Right kidney (tissue), 1 donor: ENCODE data around the gene LRIT1.

Experiments
- DNase-seq: peaks from one replicate; pipeline ENCODE4 v3.0.0-alpha.2; 2016

The LRIT1 gene

GRCh38 chr10:84214046-84214572, 27.2 kb downstream of the LRIT1 start:
- no peak for DNase-seq

- DNase-seq, result no peak
Measured at GRCh38 chr10:84213076-84213475, 28.3 kb downstream of the LRIT1 start.

- no peak for DNase-seq
Measured at GRCh38 chr10:84212014-84212413, 29.3 kb downstream of the LRIT1 start.

GRCh38 chr10:84211566-84211965, 29.8 kb downstream of the LRIT1 start:
- DNase-seq, result no peak

DNA sequence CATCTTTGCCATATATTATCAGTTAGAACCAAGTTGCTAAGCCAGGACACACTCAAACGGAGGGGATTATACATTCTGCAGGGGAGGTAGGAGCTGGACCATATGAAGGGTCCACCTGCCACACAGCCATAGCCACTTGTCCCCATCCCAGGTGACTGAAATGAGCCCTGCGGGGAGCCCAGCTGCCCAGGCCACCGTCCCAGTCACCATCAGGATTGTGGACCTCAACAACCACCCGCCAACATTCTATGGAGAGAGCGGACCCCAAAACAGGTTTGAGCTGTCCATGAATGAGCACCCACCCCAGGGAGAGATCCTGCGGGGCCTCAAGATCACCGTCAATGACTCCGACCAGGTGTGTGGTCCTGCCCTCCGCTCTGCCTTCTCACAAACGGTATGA, 33.3 kb downstream of the LRIT1 start:
- no peak for DNase-seq

DNA sequence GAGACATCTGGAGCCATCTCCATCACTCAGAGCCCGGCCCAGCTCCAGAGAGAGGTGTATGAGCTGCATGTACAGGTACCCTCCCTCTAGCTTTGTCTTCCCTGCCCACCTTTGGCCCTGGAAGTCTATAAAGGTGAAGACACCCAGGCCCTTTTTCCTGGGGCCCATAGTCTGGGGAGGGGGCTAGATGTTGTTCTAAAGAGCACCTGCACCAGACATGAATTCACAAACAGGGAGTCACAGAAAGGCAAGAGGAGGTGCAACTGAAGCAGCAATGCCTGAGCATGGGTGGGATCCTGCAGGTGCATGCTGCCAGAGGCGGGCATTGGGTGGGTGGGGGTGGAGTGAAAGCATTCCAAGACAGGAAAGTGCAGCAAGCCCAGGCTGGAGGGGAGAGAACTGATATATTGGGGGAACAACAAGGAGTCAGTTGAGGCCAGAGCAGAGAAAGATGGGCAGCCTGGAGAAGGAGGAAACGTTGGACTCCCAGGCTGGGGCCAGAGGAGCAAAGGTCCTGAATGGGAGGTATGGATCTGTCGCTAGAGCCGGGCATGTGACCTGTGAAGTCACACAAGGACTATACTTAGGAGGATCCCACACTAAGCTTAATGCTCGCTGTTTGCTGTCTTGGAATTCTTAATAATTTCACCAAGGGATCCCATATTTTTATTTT, 35.4 kb downstream of the LRIT1 start:
- no peak for DNase-seq

GRCh38 chr10:84205049-84205852, 36.1 kb downstream of the LRIT1 start:
- peak; percentile 15 for DNase-seq

- no peak for DNase-seq
Measured at GRCh38 chr10:84204610-84205009, 36.7 kb downstream of the LRIT1 start.

DNA sequence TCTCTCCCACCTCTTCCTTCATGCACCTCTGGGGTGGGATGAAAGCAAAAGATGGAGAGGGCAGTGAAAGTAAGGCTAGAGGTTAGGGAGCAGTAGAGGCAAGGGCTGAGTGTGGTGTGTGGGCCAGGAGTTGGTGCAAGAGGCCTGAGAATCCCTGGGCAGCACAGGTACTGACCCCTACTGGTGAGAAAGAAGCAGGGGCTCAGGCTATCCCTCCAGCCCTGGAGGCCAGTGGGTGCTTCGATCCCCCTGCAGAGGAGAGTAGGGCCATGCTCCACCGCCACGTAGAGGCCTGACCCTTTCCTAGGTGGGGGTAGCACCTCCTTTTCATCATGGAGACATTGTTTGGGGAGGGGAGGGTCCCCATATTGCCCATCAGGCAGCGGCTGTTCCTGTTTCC, 37.2 kb downstream of the LRIT1 start:
- no peak for DNase-seq

GRCh38 chr10:84202349-84202748, 39.0 kb downstream of the LRIT1 start:
- no peak for DNase-seq

- no peak for DNase-seq
Measured at GRCh38 chr10:84201682-84202081, 39.7 kb downstream of the LRIT1 start.

DNA sequence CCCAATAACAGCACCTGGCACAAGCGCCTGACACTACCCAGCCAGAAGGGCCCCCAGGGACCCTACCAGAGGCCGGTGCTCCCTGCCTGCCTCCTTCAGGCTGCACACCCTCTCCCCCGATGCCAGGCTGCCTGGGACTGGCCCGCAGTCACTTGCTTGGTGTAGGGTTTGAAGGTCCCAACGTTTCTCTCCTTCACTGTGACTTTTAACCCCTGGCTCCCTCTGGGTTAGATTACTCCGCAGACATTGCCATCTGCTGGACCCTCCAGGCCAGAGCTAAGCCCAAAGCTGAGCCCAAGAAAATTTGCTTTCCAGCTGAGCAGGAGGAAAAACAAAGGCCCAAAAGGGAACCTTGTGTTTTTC, 40.1 kb downstream of the LRIT1 start:
- no peak for DNase-seq

GRCh38 chr10:84200537-84201243, 40.7 kb downstream of the LRIT1 start:
- DNase-seq, result no peak

DNA sequence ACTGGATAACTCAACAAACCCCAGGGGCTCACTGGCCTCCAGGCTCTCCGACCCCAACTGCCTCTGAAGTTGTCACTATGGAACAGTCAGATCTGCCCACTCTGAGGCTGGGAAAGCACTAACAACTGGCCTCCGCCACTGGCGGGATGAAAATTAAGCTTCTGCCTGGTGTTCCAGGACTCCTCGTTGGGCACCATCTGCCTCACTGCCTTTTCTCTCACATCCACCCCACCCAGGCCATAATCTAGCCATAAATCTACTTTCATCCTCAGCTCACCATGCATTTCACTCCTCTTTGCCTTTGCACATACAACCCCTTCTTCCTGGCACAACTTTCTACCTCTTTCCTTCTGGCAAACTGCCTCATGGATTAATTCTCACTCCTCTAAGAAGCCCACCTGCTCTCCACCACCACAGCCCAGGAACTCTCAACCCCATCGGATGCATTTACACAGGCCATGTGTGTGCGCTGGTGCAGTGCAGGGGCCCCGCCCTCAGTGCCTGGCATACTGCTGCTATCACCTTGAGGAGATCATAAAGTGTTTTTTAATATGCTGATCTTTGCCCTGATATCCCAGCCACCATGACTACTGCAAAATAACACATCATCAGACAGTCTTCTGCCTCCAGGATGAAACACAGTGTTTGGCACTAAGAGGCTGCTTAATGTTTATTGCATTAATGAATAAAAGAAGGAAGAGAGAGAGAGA, 43.0 kb downstream of the LRIT1 start:
- no peak for DNase-seq

DNA sequence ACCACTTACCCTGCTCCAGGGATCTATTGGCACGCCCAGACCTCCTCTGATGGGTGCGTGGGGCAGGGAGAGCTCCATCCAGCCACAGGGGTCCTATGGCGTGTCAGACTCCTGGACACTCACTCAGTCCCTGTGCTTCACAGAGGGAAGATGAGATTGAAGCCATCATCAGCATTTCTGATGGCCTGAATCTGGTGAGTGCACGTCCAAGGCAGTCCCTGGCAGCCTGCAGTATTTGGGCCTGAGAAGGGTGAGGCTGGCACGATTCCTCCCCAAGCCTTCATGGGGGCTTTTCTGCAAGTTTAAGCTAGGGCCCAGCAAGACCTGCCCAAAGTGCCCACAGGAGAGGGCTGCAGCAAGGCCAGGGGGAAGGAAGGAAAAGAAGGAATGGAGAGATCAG, 43.7 kb downstream of the LRIT1 start:
- DNase-seq, result no peak

DNA sequence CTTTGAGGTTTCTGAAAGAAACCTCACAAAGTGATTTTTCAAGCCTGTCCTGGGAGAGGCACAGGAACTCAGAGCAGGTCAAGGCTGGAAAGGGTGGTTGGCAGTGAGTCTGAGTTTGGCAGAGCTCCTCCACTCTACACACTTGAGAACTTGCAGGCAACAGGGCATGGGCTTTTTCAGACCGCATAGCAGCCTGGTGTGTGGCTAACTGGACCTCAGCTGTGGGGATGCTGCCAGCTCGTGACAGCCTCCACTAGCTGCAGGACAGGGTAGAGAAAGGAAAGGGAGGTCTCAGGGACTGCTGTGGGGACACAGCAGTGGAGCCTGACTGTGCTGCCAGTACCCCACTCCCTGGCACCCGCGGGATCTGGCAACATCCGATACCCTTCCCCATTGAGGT, 44.4 kb downstream of the LRIT1 start:
- DNase-seq, result no peak

GRCh38 chr10:84196083-84196482, 45.3 kb downstream of the LRIT1 start:
- DNase-seq, result no peak

DNA sequence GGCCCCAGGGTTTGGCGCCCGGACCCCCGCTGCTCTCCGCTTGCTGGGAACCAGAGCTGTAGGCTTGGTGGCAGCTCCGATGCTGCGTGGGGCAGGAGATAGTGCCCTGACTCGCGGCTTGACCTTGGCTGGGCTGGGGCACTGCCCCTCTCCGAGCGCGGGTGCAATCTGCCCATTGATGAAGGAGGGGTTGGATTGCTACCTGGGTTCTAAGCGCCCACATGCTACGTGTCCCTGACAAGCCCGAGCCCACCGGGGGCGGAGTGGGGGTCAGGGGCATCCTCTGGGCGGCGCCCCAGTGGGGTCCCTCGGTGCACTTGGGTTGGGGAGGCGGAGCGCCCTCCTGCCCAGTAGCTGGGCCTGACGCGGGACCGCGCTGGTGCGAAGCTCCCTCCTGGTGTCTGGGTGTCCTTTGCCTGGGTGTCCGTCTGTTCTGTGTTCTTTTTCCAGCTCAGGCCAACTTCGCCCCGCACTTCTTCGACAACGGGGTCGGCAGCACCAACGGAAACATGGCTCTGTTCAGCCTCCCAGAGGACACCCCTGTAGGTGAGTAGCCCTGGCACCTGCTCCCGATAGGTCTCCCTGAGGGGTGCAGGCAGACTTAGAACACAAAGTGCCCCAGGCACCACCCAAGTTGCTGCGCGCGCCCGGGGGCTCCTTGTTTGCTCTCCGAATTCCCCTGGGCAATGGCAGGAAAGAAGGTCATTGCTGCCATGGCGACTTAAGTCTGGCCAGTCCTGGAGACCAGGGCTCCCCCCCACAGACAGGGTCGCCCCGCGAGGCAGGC, 46.1 kb downstream of the LRIT1 start:
- DNase-seq, result no peak

DNA sequence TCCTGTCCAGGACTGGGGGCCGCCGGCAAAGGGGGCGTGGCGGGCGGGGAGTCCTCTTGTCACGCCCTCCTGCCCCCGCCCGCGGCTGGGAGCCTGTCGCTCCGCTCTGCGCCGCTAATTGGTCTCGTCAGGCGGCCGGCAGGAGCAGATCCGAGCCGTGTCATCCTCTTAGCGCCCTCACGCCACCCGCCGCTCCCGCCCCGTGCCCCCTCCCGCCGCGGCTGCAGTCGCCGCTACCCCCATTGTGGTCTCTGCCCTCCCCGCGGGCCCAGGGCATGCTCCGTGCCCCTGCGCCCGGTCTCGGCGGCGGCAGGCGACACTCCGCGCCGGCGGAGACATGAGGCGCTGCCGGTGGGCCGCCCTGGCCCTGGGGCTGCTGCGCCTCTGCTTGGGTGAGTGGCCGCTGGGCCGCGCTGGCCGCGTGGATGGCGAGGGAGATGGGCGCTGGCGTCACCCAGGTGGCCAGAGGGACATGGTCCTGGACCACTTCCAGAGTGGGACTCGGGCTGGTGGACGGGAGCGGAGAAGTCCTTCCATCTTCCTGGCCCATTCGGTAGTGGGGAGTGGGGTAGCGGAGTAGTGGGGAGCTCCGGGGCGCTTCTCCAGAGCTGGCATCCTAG, 46.8 kb downstream of the LRIT1 start, which contains the start of gene CDHR1:
Gene CDHR1 (plus strand): TSS at position 114 of the 620 bp plus-strand sequence. CDS start 224 bp downstream, at position 338.
- DNase-seq, result peak; percentile 34

- no peak for DNase-seq
Measured at GRCh38 chr10:84193846-84194423, 47.4 kb downstream of the LRIT1 start.

DNA sequence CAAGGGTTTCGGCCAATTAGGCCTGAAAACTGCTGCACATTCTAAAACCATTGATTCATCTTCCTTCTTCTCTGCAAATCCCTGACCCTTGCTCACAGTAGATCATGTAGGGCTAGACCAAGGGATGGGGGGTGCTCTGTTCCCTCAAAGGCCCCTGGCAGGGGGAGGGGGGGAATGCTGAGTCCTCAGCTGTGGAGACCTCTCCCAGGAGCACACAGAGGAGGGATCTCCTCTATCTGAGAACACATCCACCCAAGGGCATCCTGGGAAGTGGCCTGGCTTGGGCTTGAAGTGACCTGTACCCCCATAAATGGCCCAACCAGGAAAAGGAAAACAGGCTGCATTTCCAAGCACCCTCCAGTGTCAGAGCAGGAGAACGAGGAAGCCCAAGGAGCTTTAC, 48.0 kb downstream of the LRIT1 start:
- no peak for DNase-seq
